Ovary (tissue), 3 donors: ENCODE measurements around the gene KCTD19.

Source experiments
- EP300 ChIP-seq: sonication (generic); formaldehyde crosslinking; IDR thresholded peaks from one replicate; pipeline ENCODE4 v1.6.1; 2017; ENCODE audit warnings: antibody characterized with exemption
- POLR2A ChIP-seq: fragments of 450-650 bp; IDR thresholded peaks from one replicate; pipeline ENCODE4 v1.6.1; 2017; ENCODE audit warnings: antibody characterized with exemption, mild to moderate bottlenecking, moderate library complexity
- TF ChIP-seq, protein P1 (sequence below), 3 donors: fragments of 450-650 bp in 2 of 3; fragments of 200-600 bp in 1 of 3; IDR thresholded peaks; one replicate each; pipeline versions ENCODE4 v1.5.1 to v1.8.0; 2016 to 2022; ENCODE audit warnings: antibody characterized with exemption in 3 of 3, mild to moderate bottlenecking in 1 of 3
- donor health status: DM: no; HTN: no; CAD: no.

DNA sequence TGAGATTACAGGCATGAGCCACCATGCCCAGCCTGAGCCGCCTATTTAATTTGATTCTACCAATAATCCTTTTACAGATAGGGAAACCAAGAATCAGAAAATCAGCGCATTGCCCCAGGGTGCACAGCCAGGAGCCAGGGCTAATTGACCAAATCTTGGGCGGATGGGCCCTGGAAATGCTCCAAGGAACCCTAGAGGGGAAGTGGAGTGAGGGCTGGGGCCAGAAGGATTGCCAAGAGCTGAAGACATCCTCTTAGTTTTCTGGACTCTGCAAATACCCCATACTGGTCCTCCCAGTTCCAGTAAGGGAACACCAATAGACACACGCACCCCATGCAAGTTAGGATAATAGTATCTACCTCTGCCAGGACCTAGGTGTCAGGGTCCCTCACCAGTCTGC is 83.1 kb downstream of the KCTD19 start:
- no peak for TF ChIP-seq POLR2A
- TF ChIP-seq, protein P1, sequence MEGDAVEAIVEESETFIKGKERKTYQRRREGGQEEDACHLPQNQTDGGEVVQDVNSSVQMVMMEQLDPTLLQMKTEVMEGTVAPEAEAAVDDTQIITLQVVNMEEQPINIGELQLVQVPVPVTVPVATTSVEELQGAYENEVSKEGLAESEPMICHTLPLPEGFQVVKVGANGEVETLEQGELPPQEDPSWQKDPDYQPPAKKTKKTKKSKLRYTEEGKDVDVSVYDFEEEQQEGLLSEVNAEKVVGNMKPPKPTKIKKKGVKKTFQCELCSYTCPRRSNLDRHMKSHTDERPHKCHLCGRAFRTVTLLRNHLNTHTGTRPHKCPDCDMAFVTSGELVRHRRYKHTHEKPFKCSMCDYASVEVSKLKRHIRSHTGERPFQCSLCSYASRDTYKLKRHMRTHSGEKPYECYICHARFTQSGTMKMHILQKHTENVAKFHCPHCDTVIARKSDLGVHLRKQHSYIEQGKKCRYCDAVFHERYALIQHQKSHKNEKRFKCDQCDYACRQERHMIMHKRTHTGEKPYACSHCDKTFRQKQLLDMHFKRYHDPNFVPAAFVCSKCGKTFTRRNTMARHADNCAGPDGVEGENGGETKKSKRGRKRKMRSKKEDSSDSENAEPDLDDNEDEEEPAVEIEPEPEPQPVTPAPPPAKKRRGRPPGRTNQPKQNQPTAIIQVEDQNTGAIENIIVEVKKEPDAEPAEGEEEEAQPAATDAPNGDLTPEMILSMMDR (IDR thresholded peaks at IDR 0.05), result no peak
- no peak for TF ChIP-seq EP300
